HG02938 (cell line): ENCODE results near the gene EML1.

Experiments
- ATAC-seq: cut with Tn5 transposase; IDR thresholded peaks from one replicate; pipeline ENCODE4 v1.9.1; 2021; ENCODE audit warnings: mild to moderate bottlenecking, moderate library complexity; ENCODE audit not compliant: unreplicated experiment

EML1 gene

GRCh38 chr14:99891266-99891665, 98.1 kb downstream of the EML1 start:
- ATAC-seq = no peak

- no peak for ATAC-seq
These were observed 98.7 kb downstream of the EML1 start for GRCh38 chr14:99891900-99892299.

DNA sequence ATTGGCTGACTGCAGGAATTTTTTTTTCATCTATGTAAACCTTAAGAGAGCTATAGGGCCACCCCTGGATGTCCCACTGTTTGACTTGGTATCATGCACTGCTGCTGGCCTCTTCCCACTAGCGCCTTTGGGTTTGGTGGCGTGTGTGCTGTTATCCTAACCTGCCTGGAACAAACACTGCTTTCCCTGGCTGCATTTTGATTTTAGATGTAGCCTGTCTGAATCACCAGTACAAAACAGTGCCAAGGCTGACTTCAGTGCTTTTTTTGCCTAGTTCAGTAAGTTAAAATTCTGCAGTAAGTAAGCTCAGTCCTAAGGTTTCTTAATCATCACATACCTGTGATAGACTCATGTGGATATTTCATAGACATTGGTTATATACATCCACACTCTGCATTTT, 99.2 kb downstream of the EML1 start:
- ATAC-seq = no peak

DNA sequence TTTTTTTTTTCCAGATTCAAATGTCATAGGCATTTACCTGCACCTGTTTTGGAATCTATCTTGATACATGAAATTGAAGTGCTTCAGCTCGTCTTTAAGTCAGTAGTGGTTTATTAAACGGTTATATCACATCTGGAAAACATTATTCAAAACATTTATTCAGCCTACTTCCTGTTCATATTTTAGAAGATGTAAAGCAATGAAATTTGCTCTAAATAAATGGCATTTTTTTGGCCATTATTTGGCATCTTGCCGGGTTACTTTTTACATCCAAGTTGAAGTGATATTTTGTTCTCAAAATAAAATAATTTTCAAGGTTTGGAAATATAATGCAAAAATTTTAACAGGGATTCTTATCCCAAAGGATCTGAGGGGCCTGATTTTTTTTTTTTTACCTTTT, 103.1 kb downstream of the EML1 start:
- no peak for ATAC-seq

DNA sequence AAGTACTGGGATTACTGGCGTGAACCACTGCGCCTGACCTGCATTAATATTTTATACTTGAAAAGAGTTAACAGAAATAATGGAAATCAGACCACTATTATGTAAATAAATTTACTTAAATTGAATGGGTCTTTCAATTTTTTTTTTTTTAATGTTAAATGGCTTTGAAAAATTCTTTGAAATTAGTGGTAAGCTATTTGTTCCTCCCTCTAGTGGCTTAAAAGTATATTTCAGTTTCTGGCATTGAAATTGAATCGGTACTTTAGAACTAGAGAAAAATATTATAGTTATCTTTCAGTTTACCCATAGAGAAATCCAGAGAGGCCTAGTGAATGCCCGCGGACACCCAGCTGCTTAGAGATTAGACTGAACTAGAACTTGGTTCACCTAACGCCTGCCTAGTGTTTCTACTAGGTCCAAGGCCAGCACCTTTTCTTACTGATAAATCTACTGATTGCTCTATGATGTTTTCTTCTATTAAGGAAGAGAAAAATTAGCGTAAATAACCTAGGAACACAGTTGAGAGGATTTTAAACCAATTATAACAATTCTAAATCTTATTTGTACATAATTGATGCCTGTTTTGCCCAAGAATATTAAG, 106.5 kb downstream of the EML1 start:
- no peak for ATAC-seq

DNA sequence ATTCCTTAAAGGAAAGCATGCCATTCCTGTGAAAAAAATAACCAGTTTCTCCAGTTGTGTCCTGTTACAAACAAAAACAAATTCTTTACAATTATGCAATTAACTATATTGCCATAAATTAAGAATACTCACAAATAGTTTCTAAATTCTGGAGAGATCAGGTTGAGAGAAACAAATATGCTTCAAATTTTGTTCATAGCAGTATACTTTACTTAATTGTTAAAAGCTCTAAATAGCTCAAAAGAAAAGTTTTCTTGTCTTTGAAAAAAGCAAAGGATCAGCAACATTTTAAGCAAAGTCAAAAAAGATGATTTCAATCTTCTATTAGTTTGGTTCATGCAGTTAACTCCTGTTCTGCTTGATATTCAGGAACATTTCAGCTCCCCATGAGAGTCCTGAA, 109.7 kb downstream of the EML1 start:
- no peak for ATAC-seq

- ATAC-seq = no peak
These were observed 111.3 kb downstream of the EML1 start for GRCh38 chr14:99904506-99904905.

DNA sequence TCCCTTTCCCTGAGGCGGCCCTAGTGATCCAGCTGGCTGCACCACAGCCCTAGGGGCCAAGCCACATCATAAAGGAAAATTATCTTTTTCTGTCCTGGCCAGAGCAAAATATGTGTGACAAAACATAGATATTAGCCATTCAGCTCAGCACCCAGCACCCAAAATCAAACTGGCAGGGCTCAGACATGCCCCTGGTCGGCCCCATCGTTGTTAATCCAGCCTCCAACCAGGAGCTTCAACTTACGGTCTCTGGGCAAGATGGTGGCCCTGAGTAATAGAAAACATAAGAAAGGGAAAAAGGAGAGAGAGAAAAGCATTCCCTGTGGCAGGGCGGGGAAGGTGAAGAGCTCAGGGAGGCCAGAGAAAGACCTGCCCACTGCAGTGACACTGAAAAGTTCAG, 111.9 kb downstream of the EML1 start:
- ATAC-seq = no peak

DNA sequence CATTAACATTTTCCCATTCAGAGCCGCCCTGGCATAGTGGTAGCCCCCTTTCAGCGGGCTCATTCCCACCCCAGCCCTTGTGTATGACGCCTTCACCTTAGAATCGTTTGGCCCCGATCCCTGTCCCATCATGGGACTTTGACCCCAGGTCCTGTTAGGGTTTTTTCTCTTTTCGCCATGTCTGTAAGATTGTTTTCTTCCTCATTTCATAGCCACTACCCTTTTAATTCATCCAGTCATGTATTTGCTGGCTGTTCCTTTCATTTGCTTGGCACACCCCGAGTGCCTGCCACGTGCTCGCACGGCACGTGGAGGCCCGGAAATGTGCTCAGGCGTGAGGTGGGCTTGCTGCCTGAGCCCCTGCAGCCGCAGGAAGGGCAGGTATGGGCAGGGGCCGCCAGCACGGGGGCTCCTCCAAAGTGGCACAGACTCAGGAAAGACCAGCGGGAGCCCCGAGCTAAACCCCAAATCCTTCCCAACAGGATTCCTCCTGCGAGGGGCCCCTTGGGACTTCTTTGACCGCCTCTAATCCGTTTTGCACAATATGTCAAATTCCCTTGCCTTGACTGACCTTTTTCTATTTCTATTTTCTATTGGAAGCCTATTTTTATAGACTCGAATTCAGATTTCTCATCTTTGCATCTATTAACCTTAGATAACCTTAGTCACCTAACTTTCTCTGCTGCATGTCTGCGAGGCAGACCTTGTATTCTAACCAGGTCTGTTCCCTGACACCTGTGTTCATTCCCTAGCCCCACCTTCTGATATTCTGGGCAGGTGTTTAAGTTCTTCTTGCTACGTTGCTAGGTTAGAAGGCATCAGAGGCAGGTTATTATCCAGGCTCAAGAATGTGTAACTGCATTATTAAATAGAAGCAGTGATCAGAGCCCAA, 114.8 kb downstream of the EML1 start:
- no peak for ATAC-seq

DNA sequence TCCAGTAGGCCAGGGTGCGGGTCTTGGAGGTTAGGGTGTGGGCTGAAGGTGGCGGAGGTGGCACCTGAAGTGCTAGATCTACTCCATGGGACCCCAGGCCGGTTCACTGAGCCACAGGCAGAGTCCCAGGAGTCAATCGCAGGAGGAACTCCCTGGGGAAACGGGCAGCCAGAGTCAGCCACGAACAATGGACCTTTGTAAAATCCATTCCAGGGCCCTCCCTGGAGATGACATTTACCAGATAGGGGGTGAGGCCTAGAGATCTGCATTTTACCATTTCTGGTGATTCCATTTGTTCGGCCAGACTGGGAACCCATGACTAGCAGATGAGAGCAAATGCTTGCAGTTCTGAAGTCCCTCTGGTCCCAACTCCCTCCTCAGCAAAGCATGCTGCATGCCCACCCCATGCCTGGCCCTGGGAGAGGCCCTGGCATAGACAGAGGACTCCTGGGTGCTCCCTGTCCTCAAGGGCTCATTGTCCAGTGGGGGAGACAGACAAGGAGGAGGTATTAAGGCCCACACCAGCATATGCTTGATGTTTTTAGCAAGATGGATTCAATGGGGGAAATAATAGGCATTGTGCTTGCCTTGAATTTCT, 115.5 kb downstream of the EML1 start:
- no peak for ATAC-seq

- no peak for ATAC-seq
These were observed 116.4 kb downstream of the EML1 start for GRCh38 chr14:99909513-99910064.

DNA sequence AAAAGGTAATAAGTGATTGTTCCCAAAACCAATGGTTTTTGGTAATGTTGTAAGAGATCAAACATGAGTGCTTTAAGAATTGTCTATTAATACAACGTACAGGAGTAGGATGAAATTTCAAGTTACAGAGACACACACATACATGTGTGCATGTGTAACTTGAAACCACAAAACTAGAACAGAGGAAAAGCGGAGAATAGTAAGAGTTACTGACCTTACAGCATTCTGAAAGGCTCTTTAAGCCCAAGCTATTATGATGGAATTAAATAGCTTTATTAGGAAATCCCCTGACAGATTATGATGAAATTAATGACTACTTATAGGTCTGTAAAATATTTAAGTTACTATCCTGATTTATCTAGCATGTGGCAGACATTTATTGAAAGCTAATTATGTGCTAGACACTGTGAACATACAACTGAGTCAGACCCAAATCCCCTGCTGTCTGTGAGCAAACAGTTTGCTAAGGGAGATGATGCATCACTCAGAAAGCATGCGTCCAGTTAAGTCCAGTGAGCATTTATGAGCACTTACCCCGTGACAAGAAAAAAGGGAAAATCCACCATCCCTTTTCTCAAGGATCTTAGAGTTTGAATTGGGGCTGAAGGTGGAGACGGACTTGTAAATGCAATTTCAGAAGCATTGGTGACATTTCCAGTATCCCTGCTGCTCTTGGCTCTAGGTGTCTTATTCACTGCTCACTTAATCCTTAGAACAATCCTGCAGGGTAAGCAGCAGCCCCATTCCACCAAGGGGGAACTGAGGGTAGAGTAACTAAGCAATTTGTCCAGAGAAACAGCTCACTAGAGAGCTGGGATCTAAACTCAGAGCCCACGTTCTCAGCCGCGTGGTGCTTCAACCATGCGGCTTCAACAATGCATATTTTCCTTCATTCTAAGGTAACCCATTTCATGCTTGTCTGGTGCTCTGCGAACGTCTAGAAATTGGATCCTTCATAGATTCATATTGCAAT, 117.4 kb downstream of the EML1 start:
- ATAC-seq = no peak

DNA sequence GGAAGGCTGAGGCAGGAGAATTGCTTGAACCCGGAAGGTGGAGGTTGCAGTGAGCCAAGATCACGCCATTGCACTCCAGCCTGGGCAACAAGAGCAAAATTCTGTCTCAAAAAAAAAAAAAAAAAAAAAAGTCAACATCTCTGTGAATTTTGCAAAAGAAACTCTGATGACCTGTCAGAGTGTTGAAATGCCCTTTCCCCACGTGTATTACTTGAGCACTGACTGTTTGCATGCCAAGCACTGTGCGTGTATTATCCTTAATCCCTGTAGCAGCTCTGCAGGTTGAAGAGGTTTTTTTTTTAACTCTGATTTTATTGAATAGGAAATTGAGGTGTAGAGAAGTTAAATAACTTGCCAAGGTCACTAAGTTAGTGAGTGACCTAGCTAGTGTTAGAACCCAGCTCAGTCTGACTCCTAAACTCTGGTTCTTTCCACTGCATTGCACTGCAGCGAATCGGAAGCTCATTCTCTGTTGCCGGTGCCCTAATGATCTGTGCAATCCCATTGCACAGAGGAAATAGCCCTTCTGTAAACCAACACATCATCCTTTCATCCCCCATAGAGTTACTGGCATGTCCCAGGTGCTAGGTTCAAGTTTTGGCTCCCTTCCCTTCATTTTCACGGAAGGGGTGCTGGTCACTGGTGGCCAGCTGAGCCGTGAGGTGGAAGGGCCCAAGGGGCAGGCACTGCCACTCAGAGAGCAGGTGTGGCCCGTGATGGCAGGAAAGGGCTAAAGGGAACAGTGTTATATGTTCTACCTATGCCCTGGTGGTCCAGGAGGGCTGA, 122.3 kb downstream of the EML1 start:
- no peak for ATAC-seq

- ATAC-seq = no peak
These were observed 122.8 kb downstream of the EML1 start for GRCh38 chr14:99916091-99916383.

DNA sequence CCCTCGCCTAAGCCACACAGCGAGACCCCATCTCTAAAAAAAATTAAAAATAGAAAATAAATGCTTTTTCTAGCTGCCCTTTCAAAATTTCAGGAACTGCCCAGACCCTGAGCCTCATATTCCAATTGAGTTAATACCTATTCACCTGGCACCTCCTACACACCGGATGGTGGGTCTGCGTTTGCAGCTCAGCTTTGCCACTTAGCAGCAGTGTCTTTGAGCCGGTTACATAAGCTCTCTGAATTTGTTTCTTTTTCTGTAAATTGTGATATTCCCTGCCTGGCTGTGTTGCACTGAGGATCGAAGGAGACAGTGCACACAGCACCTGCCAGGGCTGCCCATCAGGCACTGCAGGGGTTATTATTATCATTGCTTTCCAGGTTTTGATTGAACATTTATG, 125.6 kb downstream of the EML1 start:
- ATAC-seq = no peak

GRCh38 chr14:99921425-99921824, 128.2 kb downstream of the EML1 start:
- no peak for ATAC-seq

DNA sequence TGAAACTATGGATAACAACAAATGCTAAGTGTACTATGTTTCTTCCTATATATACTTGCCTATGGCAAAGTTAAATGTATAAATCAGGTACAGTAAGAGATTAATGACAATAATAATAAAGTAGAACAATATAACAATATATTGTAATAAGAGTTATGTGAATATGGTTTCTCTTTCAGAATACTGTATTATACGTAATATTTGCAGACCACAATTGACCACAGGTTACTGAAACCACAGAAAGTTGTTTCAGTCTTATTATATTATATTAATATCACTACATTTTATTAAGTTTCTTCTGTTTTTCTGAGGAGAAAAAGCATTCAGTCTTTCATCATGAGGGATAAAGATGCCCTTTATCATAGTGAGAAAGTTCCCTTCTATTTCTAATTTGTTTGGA, 131.2 kb downstream of the EML1 start:
- ATAC-seq = no peak

- ATAC-seq = no peak
These were observed 132.3 kb downstream of the EML1 start for GRCh38 chr14:99925471-99925870.

DNA sequence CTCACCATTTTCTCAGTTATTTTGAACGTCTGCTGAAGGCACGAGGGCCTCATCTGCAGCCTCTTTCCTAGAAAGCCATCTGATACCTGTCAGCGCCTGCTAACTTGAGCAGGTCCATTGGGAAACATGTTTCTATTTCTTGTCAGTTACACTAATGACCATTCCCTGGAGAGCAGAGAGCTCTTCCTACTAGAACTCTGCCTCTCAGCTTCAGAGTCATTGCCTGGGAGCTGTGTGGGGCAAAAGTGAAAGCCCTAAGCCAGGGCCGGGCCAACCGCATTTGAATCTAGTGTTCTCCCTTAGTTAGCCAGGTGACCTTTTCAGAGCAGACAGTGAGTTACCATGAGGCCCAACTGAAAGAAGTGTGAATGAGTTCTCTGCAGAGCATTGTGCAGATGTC, 135.8 kb downstream of the EML1 start:
- ATAC-seq = no peak

DNA sequence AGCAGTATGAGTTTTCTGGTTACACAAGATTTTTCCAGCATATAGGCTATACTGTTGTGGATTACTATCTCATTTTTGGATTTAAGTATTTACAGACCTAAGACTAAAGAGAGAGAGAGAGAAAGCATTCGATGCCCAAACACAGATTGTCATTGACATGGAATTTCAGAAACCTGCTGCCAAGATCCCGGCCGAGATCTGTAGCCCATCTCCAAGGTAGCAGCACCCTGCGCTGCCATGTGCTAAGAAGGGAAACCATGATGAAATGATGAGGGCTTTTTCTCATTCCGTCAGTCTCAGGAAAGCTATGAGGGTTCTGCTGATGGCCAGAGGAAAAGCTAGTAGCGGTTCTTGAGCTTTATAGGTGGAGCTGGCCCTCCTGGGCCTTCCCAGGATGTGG, 136.4 kb downstream of the EML1 start:
- ATAC-seq = no peak
